Astrocyte (in vitro differentiated cells and primary cell): Measurements from ENCODE around the gene PIK3R6. TPM values are rescaled to one million over a fixed set of nuclear protein-coding genes. Genes with fewer than 3 reads are reported as not detected.

Experiments used
- DNase-seq: peaks from one replicate; pipeline ENCODE4 v3.0.0-alpha.2; 2010; ENCODE audit warnings: low read depth
- FAIRE-seq: peaks from 2 replicates; lab custom pipeline; 2011; peaks lifted over from hg19 to GRCh38; lab: Jason Lieb, UNC
- H2AFZ ChIP-seq: 2 replicates; pipeline ENCODE4 v1.6.0; 2012; ENCODE audit warnings: low read depth, low read length, inconsistent platforms
- H3K27ac ChIP-seq: 2 replicates; pipeline ENCODE4 v1.5.1; 2011; ENCODE audit warnings: low read depth, low read length, inconsistent platforms
- H3K27me3 ChIP-seq: 2 replicates; pipeline ENCODE4 v1.6.0; 2011; ENCODE audit warnings: low read length, inconsistent platforms; ENCODE audit not compliant: insufficient read depth
- H3K36me3 ChIP-seq: 2 replicates; pipeline ENCODE4 v1.5.1; 2011; ENCODE audit warnings: low read length, inconsistent platforms; ENCODE audit not compliant: insufficient read depth
- H3K4me1 ChIP-seq: 2 replicates; pipeline ENCODE4 v1.5.1; 2011; ENCODE audit warnings: low read length, inconsistent platforms; ENCODE audit not compliant: insufficient read depth
- H3K4me2 ChIP-seq: 2 replicates; pipeline ENCODE4 v1.6.0; 2012; ENCODE audit warnings: low read length, inconsistent platforms
- H3K4me3 ChIP-seq: 2 replicates; pipeline ENCODE4 v1.5.1; 2011; ENCODE audit warnings: low read depth, mild to moderate bottlenecking, low read length, inconsistent platforms; ENCODE audit not compliant: insufficient read depth
- H3K79me2 ChIP-seq: 2 replicates; pipeline ENCODE4 v1.6.0; 2012; ENCODE audit warnings: mild to moderate bottlenecking, low read length, inconsistent platforms; ENCODE audit not compliant: insufficient read depth
- H3K9ac ChIP-seq: 2 replicates; pipeline ENCODE4 v1.6.0; 2012; ENCODE audit warnings: mild to moderate bottlenecking, low read length, inconsistent platforms
- H3K9me3 ChIP-seq: 2 replicates; pipeline ENCODE4 v1.5.1; 2012; ENCODE audit warnings: low read depth, mild to moderate bottlenecking, low read length, inconsistent platforms; ENCODE audit not compliant: insufficient read depth
- H4K20me1 ChIP-seq: 2 replicates; pipeline ENCODE4 v1.6.0; 2012; ENCODE audit warnings: low read length, inconsistent platforms; ENCODE audit not compliant: insufficient read depth
- H3K27ac Mint-ChIP-seq: one replicate; pipeline ENCODE4 v1.8.0; 2021; ENCODE audit warnings: mild to moderate bottlenecking, mixed read lengths; ENCODE audit not compliant: unreplicated experiment
- H3K27me3 Mint-ChIP-seq: one replicate; pipeline ENCODE4 v1.8.0; 2021; ENCODE audit warnings: low read depth, mixed read lengths; ENCODE audit not compliant: unreplicated experiment
- H3K36me3 Mint-ChIP-seq: one replicate; pipeline ENCODE4 v1.8.0; 2021; ENCODE audit warnings: low read depth, mixed read lengths; ENCODE audit not compliant: unreplicated experiment
- H3K4me1 Mint-ChIP-seq: one replicate; pipeline ENCODE4 v1.8.0; 2021; ENCODE audit warnings: low read depth, mixed read lengths; ENCODE audit not compliant: unreplicated experiment
- H3K4me3 Mint-ChIP-seq: one replicate; pipeline ENCODE4 v1.8.0; 2021; ENCODE audit warnings: mild to moderate bottlenecking, moderate library complexity, mixed read lengths; ENCODE audit not compliant: unreplicated experiment
- H3K9me3 Mint-ChIP-seq: one replicate; pipeline ENCODE4 v1.8.0; 2021; ENCODE audit warnings: mild to moderate bottlenecking, mixed read lengths; ENCODE audit not compliant: unreplicated experiment
- CTCF ChIP-seq: IDR thresholded peaks from 2 replicates; pipeline ENCODE4 v1.5.1; 2011; ENCODE audit warnings: low read depth, mild to moderate bottlenecking, inconsistent platforms, low read length, moderate library complexity; ENCODE audit not compliant: insufficient read depth
- EZH2 ChIP-seq: IDR thresholded peaks from 2 replicates; pipeline ENCODE4 v1.6.1; 2012; ENCODE audit warnings: mild to moderate bottlenecking, low read length, inconsistent platforms; ENCODE audit not compliant: insufficient read depth
- total RNA-seq: library from RNA; stranded (reverse); gene quantifications from 2 replicates; pipeline ENCODE4 v1.2.1, GENCODE V29; 2021

PIK3R6 gene
- total RNA-seq, 1 donor from 2014 or later, result not detected

- no peak overlapping the region for H3K4me2 ChIP-seq
- no peak for DNase-seq
Measured at GRCh38 chr17:8893621-8894201, 26.2 kb upstream of the PIK3R6 start.

GRCh38 chr17:8893059-8893458, 25.6 kb upstream of the PIK3R6 start:
- H3K4me1 Mint-ChIP-seq, result peaks cover 3% of the 10 kb centered on the region
- no peaks in the 10 kb centered on the region for H3K9me3 Mint-ChIP-seq
- TF ChIP-seq EZH2 (no peak), CTCF (no peak)
- Histone ChIP-seq H3K27me3 (peaks cover 6% of the 10 kb centered on the region), H3K27ac (no peak overlapping the region), H3K79me2 (no peaks in the 10 kb centered on the region), H3K4me1 (peaks cover 3% of the 10 kb centered on the region), H3K9me3 (no peaks in the 10 kb centered on the region), H3K4me2 (no peak overlapping the region), H3K36me3 (no peaks in the 10 kb centered on the region), H3K9ac (no peak overlapping the region), H4K20me1 (no peaks in the 10 kb centered on the region), H2AFZ (no peak overlapping the region), H3K4me3 (no peak overlapping the region)
- no peak for FAIRE-seq
- no peaks in the 10 kb centered on the region for H3K36me3 Mint-ChIP-seq
- no peak overlapping the region for H3K27ac Mint-ChIP-seq
- DNase-seq, result no peak
- H3K4me3 Mint-ChIP-seq, result no peak overlapping the region
- peaks cover 19% of the 10 kb centered on the region for H3K27me3 Mint-ChIP-seq

More at GRCh38 chr17:8893621-8894201, 26.2 kb upstream of the PIK3R6 start:
- peaks cover 3% of the 10 kb centered on the region for H3K4me1 ChIP-seq
- Mint-ChIP-seq H3K9me3 (no peaks in the 10 kb centered on the region), H3K27ac (no peak overlapping the region), H3K36me3 (no peaks in the 10 kb centered on the region), H3K4me1 (peaks cover 3% of the 10 kb centered on the region), H3K27me3 (peaks cover 24% of the 10 kb centered on the region), H3K4me3 (no peak overlapping the region)
- no peak overlapping the region for H3K27ac ChIP-seq
- no peak for TF ChIP-seq CTCF
- TF ChIP-seq EZH2, result no peak
- H3K9ac ChIP-seq, result no peak overlapping the region
- H3K4me3 ChIP-seq, result no peak overlapping the region
- H3K9me3 ChIP-seq, result no peaks in the 10 kb centered on the region
- no peaks in the 10 kb centered on the region for H4K20me1 ChIP-seq
- no peaks in the 10 kb centered on the region for H3K36me3 ChIP-seq
- H2AFZ ChIP-seq, result no peak overlapping the region
- H3K79me2 ChIP-seq, result no peaks in the 10 kb centered on the region
- H3K27me3 ChIP-seq, result peaks cover 7% of the 10 kb centered on the region
- no peak for FAIRE-seq

GRCh38 chr17:8892338-8892690, 24.8 kb upstream of the PIK3R6 start:
- peaks cover 3% of the 10 kb centered on the region for H3K4me1 ChIP-seq
- H3K4me3 Mint-ChIP-seq, result no peak overlapping the region
- H3K4me3 ChIP-seq, result no peak overlapping the region
- H3K27me3 ChIP-seq, result peaks cover 2% of the 10 kb centered on the region
- no peak overlapping the region for H3K27ac Mint-ChIP-seq
- peaks cover 13% of the 10 kb centered on the region for H3K27me3 Mint-ChIP-seq
- no peak overlapping the region for H3K4me2 ChIP-seq
- H3K36me3 Mint-ChIP-seq, result no peaks in the 10 kb centered on the region
- no peaks in the 10 kb centered on the region for H3K9me3 ChIP-seq
- no peaks in the 10 kb centered on the region for H3K79me2 ChIP-seq
- no peak overlapping the region for H3K27ac ChIP-seq
- no peaks in the 10 kb centered on the region for H4K20me1 ChIP-seq
- TF ChIP-seq EZH2 (no peak), CTCF (no peak)
- FAIRE-seq, result no peak
- no peak for DNase-seq
- H3K9me3 Mint-ChIP-seq, result no peaks in the 10 kb centered on the region
- no peak overlapping the region for H3K9ac ChIP-seq
- H3K36me3 ChIP-seq, result no peaks in the 10 kb centered on the region
- no peak overlapping the region for H2AFZ ChIP-seq
- peaks cover 3% of the 10 kb centered on the region for H3K4me1 Mint-ChIP-seq
